Right kidney (tissue), 1 donor: ENCODE measurements around the gene DDB1.

Experiments used
- DNase-seq: peaks from one replicate; pipeline ENCODE4 v3.0.0-alpha.2; 2016

Gene DDB1

GRCh38 chr11:61336171-61336935 is 3.4 kb upstream of the DDB1 start:
- peak; percentile 67 for DNase-seq

GRCh38 chr11:61335355-61335710 is 2.4 kb upstream of the DDB1 start:
- DNase-seq: no peak

GRCh38 chr11:61334434-61335354 is 1.8 kb upstream of the DDB1 start:
- no peak for DNase-seq

- no peak for DNase-seq
These were observed 887 bp upstream of the DDB1 start for GRCh38 chr11:61333550-61334433.

- no peak for DNase-seq
These were observed 566 bp downstream of the DDB1 start for GRCh38 chr11:61332281-61332796.

- DNase-seq: no peak
These were observed 1.3 kb downstream of the DDB1 start for GRCh38 chr11:61331651-61332050.

- no peak for DNase-seq
These were observed 3.0 kb downstream of the DDB1 start for GRCh38 chr11:61329871-61330270.

GRCh38 chr11:61328351-61328750 is 4.6 kb downstream of the DDB1 start:
- DNase-seq: no peak

- no peak for DNase-seq
These were observed 5.2 kb downstream of the DDB1 start for GRCh38 chr11:61327669-61328071.

- DNase-seq: no peak
These were observed 7.1 kb downstream of the DDB1 start for GRCh38 chr11:61325649-61326414.

GRCh38 chr11:61315260-61315659 is 17.6 kb downstream of the DDB1 start:
- DNase-seq: no peak

- DNase-seq: no peak
These were observed 22.2 kb downstream of the DDB1 start for GRCh38 chr11:61310749-61311148.

GRCh38 chr11:61309739-61310138 is 23.2 kb downstream of the DDB1 start:
- DNase-seq: no peak

- DNase-seq: no peak
These were observed 23.8 kb downstream of the DDB1 start for GRCh38 chr11:61309141-61309540.

GRCh38 chr11:61307354-61307753 is 25.6 kb downstream of the DDB1 start:
- DNase-seq: no peak

- DNase-seq: no peak
These were observed 26.7 kb downstream of the DDB1 start for GRCh38 chr11:61306221-61306620.

- no peak for DNase-seq
These were observed 27.5 kb downstream of the DDB1 start for GRCh38 chr11:61305417-61305816.

GRCh38 chr11:61303725-61304124 is 29.2 kb downstream of the DDB1 start:
- DNase-seq: no peak

GRCh38 chr11:61302550-61302949 is 30.4 kb downstream of the DDB1 start:
- DNase-seq: no peak

- DNase-seq: no peak
These were observed 34.2 kb downstream of the DDB1 start for GRCh38 chr11:61298663-61299244.

- DNase-seq: no peak
These were observed 35.2 kb downstream of the DDB1 start for GRCh38 chr11:61297746-61298145.
